A549 (cell line): Measurements from ENCODE around the gene GPC1.

ENCODE experiments used
- BHLHE40 ChIP-seq: IDR thresholded peaks from 2 replicates; pipeline ENCODE4 v1.6.1; 2012; ENCODE audit warnings: low read depth, low read length, inconsistent platforms
- CHD4 ChIP-seq: fragments of 200-600 bp; sonication (generic); IDR thresholded peaks from 2 replicates; pipeline ENCODE4 v1.6.1; 2016; ENCODE audit warnings: antibody characterized with exemption, mild to moderate bottlenecking, borderline replicate concordance
- CTCF ChIP-seq: fragments of >200 bp; sonication (Bioruptor Twin); formaldehyde crosslinking; IDR thresholded peaks from 3 replicates; pipeline ENCODE4 v1.5.1; 2016
- EHF ChIP-seq: fragments of 250-450 bp; sonication (Bioruptor Pico); IDR thresholded peaks from 2 replicates; pipeline ENCODE4 v1.5.0; 2020; ENCODE audit warnings: mild to moderate bottlenecking
- KDM1A ChIP-seq: fragments of 200-600 bp; sonication (generic); IDR thresholded peaks from 2 replicates; pipeline ENCODE4 v1.6.1; 2016; ENCODE audit warnings: low read depth, mild to moderate bottlenecking
- POLR2A ChIP-seq: IDR thresholded peaks from 2 replicates; pipeline ENCODE4 v1.6.1; 2012; ENCODE audit warnings: mild to moderate bottlenecking, low read length
- RNF2 ChIP-seq: fragments of 200-600 bp; sonication (generic); IDR thresholded peaks from 2 replicates; pipeline ENCODE4 v1.6.1; 2016; ENCODE audit warnings: low read depth, mild to moderate bottlenecking, antibody characterized with exemption, moderate library complexity, borderline replicate concordance
- SMC3 ChIP-seq: fragments of >200 bp; sonication (Bioruptor Twin); formaldehyde crosslinking; IDR thresholded peaks from 3 replicates; pipeline ENCODE4 v1.6.1; 2018; ENCODE audit warnings: inconsistent platforms
- TFCP2L1 ChIP-seq: fragments of 250-450 bp; sonication (Bioruptor Pico); IDR thresholded peaks from 2 replicates; pipeline ENCODE4 v1.5.0; 2021; ENCODE audit warnings: mild to moderate bottlenecking
- TF ChIP-seq, protein P1 (sequence below): IDR thresholded peaks from 2 replicates; pipeline ENCODE4 v1.6.1; 2012; ENCODE audit warnings: low read depth, borderline replicate concordance

DNA sequence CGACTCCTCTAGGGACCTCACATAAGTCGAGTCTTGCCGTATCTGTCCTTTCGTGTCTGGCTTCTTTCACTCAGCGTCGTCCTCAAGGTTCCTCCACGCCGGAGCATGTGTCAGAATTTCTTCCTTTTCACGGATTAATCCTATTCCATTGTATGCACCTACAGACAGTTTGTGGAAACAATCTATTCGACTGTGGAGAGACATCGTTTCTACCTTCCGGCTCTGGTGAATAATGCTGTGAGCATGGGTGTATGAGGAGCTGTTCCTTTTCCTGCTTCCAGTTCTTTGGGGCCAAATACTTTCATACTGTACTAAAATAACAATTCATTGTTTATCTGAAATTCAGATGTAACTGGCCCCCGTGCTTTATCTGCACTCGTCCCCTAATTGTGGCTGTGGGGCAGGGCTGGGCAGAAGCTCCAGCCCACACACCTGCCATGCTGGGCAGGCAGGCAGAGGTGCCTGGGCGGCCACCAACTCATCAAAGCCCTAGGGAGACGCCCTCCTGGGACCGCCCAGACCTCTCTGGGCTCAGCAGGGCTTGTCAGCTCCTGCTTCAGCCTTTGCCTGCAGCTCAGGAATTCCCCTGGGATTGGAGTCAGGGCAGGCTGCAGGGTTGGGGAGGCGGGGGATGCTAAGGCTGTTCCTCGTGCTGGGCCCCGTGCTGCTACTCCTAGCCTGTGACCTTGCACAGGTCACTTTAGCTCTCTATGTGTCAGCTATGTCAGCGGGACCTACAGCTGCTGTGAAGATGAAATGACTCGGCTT, 14.5 kb downstream of the GPC1 start:
- no peak for TF ChIP-seq RNF2
- no peak for TF ChIP-seq TFCP2L1
- no peak for TF ChIP-seq POLR2A
- TF ChIP-seq, protein P1, sequence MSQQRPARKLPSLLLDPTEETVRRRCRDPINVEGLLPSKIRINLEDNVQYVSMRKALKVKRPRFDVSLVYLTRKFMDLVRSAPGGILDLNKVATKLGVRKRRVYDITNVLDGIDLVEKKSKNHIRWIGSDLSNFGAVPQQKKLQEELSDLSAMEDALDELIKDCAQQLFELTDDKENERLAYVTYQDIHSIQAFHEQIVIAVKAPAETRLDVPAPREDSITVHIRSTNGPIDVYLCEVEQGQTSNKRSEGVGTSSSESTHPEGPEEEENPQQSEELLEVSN, result no peak
- no peak for TF ChIP-seq CTCF
- TF ChIP-seq CHD4, result no peak
- TF ChIP-seq KDM1A, result no peak
- TF ChIP-seq BHLHE40, result no peak
- TF ChIP-seq EHF, result no peak
- no peak for TF ChIP-seq SMC3
